Stimulated activated CD8-positive, alpha-beta memory T cell treated with anti-CD3 and anti-CD28 coated beads, Interleukin-4, amount 100 ng/mL, for 24 hours (primary cell): ENCODE data around the gene AP1S3.
"Not testable (repeated sequence)": the region's sequence is repeated elsewhere in the genome, so short reads cannot be mapped to it uniquely, and the experiment has no call there.

ENCODE experiments used
- DNase-seq: peaks from one replicate; pipeline ENCODE4 v3.0.0-alpha.2; 2020; ENCODE audit warnings: low read depth

The AP1S3 gene

DNA sequence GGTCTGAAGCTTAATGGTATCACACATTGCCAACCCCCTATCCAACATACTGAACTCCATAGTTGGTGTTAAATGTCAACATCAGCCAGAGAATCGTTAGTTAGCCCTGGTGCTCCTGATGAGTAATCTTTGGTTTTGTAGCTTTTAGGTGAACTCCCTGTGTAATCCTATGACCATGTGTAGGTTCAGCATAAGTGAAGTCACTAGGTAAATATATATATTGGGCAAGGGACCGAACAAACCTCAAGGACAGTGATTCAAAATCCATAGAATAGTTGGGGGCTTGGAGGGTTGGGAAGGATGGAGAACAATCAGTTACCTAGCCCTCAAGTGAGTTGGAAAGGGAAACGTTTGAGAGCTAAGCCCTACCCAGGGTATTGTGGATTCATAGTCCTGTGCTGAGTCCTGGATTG is 16.0 kb upstream of the AP1S3 start:
- no peak for DNase-seq

DNA sequence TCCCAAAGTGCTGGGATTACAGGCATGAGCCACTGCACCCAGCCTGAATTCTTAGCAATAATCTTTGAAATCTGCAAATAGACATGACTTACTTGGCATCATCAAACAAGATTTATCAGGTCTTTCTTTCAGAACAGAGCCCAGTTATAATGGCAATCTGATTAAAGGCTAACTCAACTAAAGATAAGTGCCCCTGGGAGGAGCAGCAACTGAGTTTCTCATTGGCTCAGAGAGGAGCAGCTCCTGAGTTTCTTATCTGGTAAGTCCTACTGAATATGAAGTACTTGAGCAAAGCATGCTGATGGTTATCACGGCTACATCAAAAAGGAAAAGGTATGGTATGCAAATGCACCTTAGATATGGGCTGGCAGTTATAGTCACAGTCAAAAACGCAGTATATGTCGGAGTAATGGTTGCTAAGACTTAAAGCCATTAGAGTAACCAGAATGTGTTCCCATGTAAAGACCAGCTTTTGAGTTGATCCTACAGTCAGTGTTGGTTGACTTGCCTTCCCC is 15.0 kb upstream of the AP1S3 start:
- DNase-seq = no peak

DNA sequence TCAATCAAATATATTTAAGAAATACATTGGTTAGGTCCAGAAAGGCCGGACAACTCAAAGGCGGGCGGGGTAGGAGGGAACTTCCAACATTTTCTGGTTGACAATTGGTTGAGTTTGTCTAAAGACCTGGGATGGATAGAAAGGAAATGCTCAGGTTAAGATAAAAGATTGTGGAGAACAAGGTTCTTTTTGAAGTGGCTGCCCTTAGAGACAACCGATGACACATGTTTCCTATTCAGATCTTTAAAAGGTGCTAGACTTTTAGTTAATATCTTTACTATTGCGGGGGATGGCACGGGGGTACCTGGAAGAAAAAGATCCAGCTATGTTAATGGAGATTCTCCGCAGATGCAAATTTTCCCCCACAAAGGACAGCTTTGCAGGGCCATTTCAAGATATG is 10.0 kb upstream of the AP1S3 start:
- no peak for DNase-seq

DNA sequence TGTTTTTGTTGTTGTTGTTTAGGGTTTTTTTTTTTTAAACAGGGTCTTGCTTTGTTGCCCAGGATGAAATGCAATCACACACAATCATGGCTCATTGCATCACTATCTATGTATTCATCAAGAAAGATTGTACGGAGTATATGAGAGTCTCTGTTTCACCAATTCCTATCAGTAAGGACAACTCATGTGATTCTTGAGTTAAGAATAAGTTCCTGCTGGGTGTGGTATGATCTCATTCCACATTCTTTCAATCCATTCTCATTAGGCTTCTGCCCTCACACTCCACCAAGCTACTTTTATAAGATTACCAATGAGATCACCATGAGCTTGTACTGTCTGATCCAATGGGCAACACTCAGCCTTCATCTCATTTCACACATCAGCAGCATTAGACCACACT is 9.1 kb upstream of the AP1S3 start:
- DNase-seq = no peak

- DNase-seq = no peak
These were observed 4.2 kb upstream of the AP1S3 start for GRCh38 chr2:223841436-223842190.

DNA sequence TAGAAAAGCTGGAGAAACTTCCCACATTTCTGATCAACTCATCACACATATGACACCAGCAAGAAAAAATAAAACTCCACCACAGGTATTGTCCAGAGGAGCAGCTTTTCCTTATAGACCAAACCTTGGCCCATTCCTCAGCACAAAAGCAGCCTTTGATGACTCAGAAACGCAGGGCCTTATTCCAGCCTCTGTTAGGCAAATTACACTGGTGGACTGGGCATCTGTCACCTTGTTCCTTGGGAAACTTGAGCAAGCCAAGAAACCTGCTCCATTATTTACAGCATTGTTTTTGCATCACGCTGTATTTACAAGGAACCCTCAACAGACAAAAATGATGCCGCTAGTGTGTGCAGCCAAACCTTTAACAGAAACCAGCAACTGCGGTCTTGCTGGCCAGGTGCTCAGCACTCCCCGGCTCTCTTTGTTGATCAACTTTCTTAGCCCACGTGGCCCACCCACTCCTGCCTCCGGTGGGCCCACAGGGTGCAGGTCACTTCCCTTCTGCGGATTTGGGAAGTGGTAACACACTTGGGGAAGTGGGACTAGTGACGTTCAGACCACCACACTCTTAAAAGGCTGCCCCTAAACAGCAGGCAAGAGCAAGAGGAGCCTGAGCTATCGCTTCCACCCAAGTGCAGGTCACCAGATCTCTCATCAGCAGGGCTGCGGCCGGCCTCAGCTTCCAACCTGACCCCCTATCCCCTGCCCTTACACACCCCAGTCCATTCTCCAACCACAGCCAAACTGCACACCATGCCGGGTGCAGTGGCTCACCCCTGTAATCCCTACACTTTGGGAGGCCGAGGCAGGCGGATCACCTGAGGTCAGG is 1.5 kb downstream of the AP1S3 start:
- no peak for DNase-seq

- DNase-seq = no peak
These were observed 3.0 kb downstream of the AP1S3 start for GRCh38 chr2:223834431-223834830.

GRCh38 chr2:223832241-223832903 is 5.0 kb downstream of the AP1S3 start:
- no peak for DNase-seq

DNA sequence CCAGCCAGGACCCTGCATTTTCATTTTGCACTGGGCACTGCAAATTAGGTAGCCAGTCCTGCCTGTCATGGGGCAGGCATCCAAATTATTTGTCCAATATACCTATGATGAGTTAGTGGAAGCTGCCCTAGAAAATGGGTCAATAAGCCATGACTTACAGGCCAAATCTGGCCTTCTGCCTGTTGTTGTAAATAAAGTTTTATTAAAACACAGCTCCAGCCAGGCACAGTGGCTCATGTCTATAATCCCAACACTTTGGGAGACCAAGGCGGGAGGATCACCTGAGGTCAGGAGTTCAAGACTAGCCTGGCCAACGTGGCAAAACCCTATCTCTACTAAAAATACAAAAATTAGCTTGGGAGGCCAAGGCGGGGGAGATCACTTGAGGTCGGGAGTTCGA is 8.3 kb downstream of the AP1S3 start:
- DNase-seq = no peak

DNA sequence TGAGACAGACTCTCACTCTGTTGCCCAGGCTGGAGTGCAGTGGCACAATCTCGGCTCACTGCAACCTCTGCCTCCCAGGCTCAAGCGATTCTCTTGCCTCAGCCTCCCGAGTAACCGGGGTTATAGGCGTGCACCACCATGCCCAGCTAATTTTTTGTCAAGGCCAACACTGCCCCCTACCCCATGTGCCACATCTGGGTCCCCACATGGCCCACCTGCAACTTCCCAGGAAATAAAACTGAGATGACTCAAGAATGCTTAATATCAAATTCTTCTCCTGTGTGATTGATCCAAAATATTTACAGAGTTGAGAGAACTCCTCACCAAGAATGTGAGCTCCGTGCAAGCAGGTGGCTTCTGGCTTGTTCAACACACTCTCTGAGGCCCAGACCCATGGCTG is 9.1 kb downstream of the AP1S3 start:
- DNase-seq = no peak

DNA sequence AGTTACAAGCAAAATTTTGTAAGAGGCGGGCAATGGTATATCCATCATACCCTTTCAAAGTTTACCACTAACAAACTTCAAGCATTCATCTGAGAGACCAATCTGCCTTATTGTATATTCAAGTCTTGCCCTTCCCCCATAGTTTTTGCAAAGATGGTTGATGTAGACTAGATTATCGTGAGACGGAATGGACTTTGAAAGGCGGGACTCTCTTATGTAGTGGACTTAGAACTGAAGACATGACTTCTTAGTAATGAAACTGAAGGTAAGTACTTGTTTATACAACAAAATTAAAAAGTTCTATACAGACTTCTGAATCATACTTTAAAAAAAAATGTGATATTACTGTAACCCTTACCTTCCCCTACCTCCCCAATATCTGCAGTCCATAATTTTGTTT is 10.4 kb downstream of the AP1S3 start:
- DNase-seq = no peak

DNA sequence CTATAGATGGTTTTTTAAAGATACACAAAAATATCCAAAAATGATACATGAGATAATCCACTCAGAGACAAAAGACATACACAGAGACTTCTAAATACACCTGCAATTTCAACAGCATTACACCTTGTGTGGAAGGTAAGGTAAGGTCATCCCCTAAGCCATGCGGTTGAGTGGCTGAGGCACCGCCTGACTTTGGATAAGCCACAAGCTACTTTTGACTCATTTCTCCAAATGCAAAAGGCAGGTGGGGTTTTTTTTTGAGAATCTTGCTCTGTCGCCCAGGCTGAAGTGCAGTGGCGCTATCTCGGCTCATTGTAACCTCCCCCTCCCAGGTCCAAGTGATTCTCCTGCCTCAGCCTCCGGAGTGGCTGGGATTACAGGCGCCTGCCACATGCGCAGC is 13.1 kb downstream of the AP1S3 start:
- no peak for DNase-seq

DNA sequence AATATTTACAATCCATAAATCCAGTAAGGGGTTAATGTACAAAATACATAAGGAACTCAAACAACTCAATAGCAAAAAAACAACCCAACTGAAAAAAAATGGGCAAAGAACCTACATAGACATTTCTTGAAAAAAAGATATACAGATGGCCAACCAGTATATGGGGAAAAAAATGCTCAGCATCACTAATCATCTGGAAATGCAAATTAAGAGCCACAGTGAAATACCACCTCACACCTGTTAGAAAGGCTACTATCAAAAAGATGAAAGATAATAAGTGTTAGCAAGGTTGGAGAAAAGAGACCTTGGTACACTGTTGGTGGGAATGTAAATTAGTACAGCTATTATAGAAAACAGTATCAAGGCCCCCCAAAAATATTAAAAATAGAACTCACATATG is 14.6 kb downstream of the AP1S3 start:
- DNase-seq = no peak

- DNase-seq = no peak
These were observed 16.8 kb downstream of the AP1S3 start for GRCh38 chr2:223820549-223820948.

- DNase-seq = no peak
These were observed 17.5 kb downstream of the AP1S3 start for GRCh38 chr2:223819891-223820290.

DNA sequence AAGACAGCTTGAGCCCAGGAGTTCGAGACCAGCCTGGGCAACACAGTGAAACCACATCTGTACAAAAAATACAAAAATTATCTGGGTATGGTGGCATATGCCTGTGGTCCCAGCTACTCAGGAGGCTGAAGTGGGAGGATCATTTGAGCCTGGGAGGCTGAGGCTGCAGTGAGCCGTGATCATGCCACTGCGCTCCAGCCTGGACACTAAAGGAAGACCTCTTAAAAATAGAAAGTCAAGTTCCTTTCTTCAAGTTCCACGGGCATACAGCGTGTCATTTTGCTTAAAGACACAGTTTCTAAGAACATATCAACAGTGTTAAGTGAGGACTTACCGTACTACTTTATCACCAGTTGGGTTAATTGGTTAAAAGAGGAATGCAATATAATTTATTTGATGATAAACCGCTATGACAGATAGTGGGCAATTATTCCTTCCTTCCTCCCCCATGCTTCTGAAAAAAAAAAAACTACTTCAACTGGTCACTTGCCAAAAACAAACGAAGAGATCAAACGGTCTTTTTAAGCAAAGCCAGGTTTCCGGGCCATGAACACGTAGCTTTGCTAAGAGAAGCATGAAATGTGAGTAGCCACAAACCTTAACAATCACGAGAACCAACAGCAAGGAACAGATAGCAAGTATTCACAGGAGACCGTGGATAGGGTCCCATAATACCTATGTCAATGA is 21.4 kb downstream of the AP1S3 start:
- DNase-seq = no peak

DNA sequence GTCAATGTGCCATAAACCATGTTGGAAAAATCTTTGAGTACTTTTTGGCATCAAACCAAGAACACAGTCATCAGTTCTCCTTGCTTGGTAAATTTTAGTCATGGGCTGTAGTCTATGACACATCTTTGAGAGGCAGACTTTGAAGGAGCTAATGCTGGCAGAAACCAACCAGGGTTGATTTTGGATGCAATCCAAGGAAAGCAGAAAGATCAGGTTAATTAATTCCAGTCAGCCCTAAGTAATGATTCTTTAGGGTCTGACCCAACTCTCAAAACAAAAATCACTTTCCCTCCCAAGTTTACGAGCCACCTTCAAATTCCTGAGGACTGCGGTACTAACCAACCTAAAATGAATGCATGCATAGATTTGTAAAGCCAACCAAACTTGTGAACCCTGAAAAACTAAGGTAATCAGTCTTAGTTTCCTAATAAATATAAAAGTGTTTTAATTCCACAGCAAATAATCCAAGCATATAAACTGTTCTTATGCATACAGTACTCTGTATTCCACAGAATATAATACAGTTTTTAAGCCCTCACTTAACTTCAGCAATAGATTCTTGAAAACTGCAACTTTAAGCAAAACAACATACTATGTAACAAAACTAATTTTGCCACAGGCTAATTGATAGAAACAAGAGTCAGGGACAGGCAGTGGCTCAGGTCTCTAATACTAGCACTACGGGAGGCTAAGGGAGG is 22.0 kb downstream of the AP1S3 start:
- DNase-seq = no peak

- not testable (repeated sequence) for DNase-seq
These were observed 22.6 kb downstream of the AP1S3 start for GRCh38 chr2:223814764-223815163.

GRCh38 chr2:223813329-223813728 is 24.1 kb downstream of the AP1S3 start:
- no peak for DNase-seq

DNA sequence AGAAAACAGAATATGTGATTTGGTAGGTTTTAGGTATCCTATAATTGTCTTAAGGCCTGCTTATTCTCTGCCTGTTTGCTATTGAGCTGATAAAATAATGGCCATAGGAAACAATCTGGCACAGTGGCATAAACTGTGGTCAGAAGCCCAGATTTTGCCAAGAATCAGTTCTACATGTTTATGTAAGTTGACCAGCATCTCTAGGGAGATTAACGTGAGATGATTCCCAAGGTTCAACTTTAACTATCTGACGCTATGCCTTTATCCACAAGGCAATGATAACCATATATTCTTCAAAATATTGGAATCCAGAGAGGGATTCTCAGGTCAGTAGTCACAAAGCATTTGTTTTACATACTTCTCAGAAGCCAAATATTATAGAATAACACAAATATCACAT is 25.6 kb downstream of the AP1S3 start:
- no peak for DNase-seq

- no peak for DNase-seq
These were observed 32.4 kb downstream of the AP1S3 start for GRCh38 chr2:223805008-223805407.

DNA sequence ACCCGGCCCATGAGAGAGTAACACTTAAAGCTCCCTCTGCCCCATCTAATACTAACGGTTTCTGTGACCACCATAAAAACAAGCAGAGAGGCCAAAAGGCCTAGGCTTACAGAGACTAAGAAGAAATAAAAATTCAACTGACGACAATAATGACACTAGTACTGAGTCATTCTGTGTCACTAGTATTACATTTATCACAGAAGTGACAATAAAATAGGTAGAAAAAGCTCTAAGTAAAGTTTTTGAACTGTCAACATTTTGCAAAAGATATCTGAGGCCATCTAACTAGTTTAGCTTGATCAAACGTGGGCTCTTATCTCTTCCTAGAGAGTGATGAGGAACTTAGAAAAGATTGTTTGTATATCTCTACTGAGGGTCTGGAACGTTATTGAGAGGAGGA is 35.6 kb downstream of the AP1S3 start:
- DNase-seq = no peak
